Measurements from ENCODE around the gene CCNQ.

GRCh38 chrX:153539979-153540358 lies 59.0 kb downstream of the CCNQ start:
- TF ChIP-seq CTCF (IDR thresholded peaks at IDR 0.05; ENCODE audit: control extremely low read depth in 1 of 3, insufficient read depth in 1 of 3, low read depth in 1 of 3, low read length in 3 of 3), result no peak
- no peak for TF ChIP-seq RFX5 (IDR thresholded peaks at IDR 0.05; ENCODE audit: borderline replicate concordance, low read depth, low read length)
- TF ChIP-seq MAX (IDR thresholded peaks at IDR 0.05), result no peak
- TF ChIP-seq GTF2F1 (IDR thresholded peaks at IDR 0.05; ENCODE audit: borderline replicate concordance, low read depth, low read length), result no peak
- no peak for TF ChIP-seq EP300 (IDR thresholded peaks at IDR 0.05; ENCODE audit: borderline replicate concordance in 1 of 2, low read depth in 2 of 2, low read length in 2 of 2)
- no peak for TF ChIP-seq ATF3 (IDR thresholded peaks at IDR 0.05; ENCODE audit: insufficient read depth, low read depth, low read length)

Measured in H1 (cell line).